Activated T-cell treated with anti-CD3 and anti-CD28 coated beads for 24 hours (primary cell): Measurements from ENCODE around the gene DCTN5.
"Not testable (repeated sequence)": the region's sequence is repeated elsewhere in the genome, so short reads cannot be mapped to it uniquely, and the experiment has no call there.

Source experiments
- DNase-seq: peaks from one replicate; pipeline ENCODE4 v3.0.0-alpha.2; 2020; ENCODE audit warnings: low read depth

DCTN5 gene

GRCh38 chr16:23640931-23641765 lies at the start of gene DCTN5, which contains the start of gene PALB2:
Gene DCTN5, plus strand, starts transcription at chr16:23641466. Its CDS starts 77 bp downstream, at chr16:23641543.
Gene PALB2, minus strand, starts transcription at chr16:23641310. Its CDS starts 153 bp downstream, at chr16:23641157.
- peak; percentile 89 for DNase-seq

DNA sequence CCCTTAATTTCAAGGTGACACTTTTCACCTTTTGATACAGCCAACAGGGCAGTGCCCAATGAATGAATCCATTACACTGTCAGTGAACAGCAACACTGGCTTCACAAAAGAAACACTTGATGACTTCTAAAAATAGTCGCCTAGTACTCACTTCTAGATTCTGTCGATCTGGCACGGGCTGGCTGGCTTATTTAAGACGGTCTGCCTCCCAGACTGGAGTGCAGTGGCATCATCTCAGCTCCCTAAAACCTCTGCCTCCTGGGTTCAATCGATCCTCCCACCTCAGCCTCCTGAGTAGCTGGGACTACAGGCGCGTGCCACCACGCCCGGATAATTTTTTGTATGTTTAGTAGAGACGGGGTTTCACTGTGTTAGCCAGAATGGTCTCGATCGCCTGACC lies 47.1 kb upstream of the DCTN5 start:
- DNase-seq = no peak

DNA sequence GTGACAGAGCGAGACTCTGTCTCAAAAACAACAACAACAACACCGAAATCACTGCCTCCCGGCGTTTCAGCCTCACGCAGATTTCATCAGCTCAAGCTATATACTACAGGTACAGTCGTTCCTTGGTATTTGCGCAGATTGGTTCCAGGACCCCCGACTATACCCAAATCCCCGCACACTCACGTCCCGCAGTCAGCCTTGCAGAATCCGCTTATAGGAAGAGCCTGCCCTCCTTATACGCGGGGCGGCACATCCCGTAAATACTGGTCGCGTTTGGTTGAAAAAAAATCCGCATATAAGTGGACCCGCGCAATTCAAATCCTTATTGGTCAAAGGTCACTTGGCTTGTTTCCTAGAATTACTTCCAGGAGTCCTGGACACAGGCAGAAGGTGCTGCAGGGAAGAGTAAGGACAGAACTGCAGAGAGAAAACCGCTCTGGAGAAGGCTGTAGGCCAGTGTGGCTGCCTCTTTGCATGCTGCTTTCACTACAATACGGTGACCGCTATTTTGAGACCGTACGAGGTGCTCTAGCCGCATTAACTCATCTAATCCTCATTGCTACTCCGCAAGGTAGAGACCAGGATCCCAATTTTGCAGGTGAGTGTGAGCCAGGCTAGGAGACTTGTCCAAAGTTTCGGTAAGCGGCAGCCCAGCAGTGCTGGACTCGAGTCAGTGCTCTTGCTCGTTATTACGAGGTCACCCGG lies 45.9 kb upstream of the DCTN5 start:
- DNase-seq = no peak

DNA sequence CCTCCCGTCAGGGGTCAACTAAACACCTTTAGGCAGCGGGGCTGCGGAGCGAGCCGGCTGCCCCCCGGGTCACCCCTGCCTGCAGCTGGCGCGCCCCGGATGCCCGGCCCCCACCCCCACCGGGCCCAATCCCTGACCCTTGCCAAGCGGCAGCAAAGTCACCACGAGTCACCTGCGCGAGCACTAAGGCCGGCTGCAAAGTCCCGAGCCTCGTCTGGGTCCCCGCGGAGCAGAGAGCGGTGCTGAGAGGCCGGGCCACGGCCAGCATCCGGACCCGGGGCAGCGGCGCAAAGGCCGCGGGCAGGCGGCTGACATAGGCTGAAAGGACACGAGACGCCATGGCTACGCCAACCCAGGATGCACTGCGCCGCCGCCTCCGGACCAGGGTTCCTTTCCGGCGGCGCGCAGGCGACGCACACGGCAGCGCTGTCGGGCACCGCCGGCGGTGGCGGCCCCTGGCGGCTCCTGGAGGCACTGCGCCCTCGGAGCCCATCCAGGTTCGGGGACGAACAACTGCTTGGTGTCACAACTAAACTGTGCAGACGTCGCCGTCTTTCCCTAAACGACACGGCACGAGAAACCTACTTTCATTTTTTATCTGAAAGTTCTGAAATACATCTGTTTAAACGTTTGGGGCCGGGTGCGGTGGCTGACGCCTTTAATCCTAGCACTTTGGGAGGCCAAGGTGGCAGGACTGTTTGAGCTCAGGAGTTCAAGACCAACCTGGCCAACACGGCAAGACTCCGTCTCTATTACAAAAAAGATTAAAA lies 45.1 kb upstream of the DCTN5 start, which contains the start of gene NDUFAB1:
NDUFAB1 (minus strand) TSS at position 366 of the 770 bp plus-strand sequence; CDS start at position 340, 26 bp downstream.
- peak; percentile 86 for DNase-seq

DNA sequence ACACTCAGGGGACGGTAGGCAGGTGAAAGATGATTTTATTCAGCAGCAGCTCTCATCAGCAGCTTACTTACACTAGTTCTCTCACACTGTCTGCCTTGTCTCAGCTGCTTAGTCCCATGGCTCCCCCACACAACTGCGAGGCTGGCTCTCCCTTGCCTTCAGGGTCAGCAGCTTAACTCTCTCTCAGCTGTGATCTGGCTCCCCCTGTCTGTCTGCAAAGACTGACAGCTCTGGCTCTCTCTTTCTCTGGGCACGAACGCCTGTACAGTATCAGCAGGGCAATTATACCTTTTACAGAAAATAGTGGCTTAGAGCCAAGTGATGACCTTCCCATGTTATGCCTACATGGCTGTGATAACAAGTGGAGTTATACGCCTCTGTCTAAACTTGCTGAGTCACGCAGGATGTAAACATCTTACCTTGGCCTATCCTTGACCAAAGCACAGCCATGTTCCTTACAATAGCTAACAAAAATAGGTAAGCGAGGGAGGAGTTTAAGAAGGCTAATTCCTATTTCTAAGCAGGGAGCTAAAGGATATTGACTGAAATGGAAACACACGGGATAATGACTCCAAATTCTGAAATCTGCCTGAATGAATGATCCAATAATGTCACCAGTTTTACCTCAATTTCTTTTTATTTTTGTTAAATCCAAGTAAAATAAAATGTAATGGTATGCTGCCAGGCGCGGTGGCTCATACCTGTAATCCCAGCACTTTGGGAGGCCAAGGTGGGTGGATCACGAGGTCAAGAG lies 44.1 kb upstream of the DCTN5 start:
- DNase-seq = no peak

DNA sequence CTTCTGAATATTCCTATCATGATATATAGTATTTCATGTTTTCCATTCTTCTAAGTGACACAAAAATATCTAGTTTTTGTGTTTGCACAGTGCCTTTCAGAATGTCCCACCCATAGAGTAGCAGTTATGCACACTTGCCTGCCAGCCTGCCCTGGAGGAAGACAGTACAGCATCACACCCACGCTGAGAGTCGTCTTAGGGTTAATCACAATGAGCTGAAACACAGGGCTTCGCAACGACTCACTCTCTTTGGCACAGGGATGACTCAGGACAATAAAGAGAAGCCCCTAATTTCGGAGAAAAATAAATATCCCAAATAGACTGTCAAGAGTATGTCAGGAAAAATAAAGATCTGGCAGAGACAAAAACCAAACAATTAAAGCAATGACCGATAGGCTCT lies 33.5 kb upstream of the DCTN5 start:
- DNase-seq = no peak

GRCh38 chr16:23608194-23608593 lies 33.1 kb upstream of the DCTN5 start:
- no peak for DNase-seq

- DNase-seq = no peak
Measured at GRCh38 chr16:23609929-23610328, 31.3 kb upstream of the DCTN5 start.

DNA sequence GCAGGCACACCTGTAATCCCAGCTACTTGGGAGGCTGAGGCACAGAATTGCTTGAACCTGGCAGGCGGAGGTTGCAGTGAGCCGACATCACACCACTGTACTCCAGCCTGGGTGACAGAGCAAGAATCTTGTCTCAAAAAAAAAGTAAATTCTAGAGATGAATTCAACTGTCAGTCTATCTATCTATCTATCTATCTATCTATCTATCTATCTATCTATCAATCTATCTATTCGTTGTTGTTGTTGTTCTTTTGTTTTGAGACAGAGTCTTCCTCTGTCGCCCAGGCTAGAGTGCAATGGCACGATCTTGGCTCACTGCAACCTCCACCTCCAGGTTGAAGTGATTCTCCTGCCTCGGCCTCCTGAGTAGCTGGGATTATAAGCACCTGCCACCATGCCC lies 30.4 kb upstream of the DCTN5 start:
- DNase-seq = not testable (repeated sequence)

- no peak for DNase-seq
Measured at GRCh38 chr16:23611936-23612335, 29.3 kb upstream of the DCTN5 start.

DNA sequence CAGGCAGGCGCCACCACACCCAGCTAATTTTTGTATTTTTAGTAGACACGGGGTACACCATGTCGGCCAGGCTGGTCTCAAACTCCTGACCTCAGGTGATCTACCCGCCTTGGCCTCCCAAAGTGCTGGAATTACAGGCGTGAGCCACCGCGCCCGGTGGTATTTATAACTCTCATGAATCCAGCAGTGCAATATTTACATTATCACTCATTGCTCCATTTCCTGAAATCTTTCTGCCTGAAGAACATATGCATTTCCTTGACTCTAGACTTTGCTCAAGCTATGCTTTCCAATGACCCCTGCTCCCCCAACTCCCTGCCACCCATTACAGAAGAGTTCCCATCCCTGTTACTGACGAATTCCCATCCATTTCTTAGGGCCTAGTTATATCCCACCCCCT lies 25.5 kb upstream of the DCTN5 start:
- no peak for DNase-seq

DNA sequence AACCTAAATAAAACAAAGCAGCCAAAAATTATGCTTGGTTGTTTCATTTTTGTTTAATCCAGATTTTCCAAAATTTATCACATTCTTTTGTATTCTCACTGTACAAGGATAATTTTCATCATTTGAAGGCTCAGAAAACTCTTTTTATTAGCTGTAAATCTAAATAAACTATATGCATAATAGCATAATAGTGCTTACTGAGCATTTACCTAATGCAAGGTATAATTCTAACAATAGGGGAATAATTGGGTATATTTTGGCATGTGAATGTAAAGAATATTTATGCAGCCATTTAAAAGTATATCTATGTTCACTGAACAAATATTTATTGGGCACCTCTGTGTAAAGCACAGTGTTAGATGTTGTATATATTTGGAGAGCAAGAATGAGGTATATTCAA lies 17.2 kb upstream of the DCTN5 start:
- no peak for DNase-seq

- no peak for DNase-seq
Measured at GRCh38 chr16:23629516-23629915, 11.8 kb upstream of the DCTN5 start.

DNA sequence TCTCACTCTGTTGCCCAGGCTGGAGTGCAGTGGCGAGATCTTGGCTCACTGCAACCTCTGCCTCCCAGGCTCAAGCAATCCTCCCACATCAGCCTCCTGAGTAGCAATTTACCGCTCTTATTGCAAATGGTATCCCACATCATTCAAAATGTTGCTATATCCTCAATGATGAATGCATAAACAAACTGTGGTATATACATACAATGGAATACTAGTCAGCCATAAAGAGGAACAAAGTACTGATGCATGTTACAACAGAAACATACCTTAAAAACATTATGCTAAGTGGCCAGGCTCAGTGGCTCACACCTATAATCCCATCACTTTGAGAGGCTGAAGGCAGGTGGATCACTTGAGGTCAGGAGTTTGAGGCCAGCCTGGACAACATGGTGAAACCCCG lies 9.4 kb upstream of the DCTN5 start:
- not testable (repeated sequence) for DNase-seq

DNA sequence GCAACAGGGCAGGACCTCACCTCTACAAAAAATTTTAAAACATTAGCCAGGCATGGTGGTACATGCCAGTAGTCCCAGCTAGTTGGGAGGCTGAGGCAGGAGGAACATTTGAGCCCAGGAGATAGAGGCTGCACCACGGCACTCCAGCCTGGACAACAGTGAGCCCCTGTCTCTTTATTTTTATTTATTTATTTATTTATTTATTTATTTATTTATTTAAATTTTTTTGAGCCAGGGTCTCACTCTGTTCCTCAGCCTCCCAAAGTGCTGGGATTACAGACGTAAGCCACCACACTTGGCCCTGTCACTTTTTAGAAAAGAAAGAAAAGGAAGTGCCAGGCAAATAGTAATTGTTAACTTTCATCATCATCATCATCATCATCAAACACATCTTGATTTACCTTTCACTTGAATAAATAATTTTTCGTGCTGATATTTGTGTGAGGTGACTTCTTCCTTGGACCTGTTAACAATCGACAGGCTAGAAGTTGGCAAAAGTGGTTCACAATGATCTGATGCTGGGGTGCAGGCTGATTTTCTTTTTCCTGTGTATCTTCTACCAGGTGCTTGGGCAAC lies 6.7 kb upstream of the DCTN5 start:
- DNase-seq = no peak

- DNase-seq = no peak
Measured at GRCh38 chr16:23635958-23636357, 5.3 kb upstream of the DCTN5 start.

DNA sequence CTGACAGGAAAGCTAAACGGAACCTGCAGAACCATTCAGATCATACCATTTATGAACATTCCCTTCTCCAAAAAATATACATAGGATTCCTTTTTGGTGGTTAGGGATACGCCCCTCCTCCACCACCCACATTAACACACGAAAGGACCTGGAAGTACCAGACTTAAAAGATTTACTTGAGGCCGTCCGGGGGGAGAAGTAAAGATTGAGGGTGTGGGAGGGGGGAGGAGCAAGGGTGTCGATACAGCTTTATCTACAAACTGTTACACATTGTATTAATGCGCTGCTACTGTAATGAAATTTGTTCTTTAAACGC lies 693 bp upstream of the DCTN5 start:
- no peak for DNase-seq

DNA sequence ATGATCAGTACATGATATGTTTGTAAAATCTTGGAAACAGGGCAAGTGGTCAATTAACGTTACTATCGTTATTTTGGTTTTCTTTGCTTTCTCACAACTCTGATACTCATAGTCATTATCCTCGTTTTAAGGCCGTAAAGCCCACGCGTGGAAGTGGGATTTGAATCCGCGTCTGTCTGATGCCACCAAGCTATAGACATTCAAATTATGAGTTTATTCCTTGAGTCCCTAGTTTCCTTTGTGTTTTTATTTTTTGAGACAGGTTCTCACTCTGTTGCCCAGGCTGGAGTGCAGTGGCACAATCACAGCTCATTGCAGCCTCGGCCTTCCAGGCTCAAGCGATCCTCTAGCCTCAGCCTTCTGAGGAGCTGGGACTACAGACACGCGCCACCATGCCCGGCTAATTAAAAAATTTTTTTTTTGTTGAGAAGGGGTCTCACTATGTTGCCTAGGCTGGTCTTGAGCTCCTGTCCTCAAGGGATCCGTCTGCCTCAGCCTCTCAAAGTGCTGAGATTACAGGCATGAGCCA lies 1.0 kb downstream of the DCTN5 start:
- no peak for DNase-seq

DNA sequence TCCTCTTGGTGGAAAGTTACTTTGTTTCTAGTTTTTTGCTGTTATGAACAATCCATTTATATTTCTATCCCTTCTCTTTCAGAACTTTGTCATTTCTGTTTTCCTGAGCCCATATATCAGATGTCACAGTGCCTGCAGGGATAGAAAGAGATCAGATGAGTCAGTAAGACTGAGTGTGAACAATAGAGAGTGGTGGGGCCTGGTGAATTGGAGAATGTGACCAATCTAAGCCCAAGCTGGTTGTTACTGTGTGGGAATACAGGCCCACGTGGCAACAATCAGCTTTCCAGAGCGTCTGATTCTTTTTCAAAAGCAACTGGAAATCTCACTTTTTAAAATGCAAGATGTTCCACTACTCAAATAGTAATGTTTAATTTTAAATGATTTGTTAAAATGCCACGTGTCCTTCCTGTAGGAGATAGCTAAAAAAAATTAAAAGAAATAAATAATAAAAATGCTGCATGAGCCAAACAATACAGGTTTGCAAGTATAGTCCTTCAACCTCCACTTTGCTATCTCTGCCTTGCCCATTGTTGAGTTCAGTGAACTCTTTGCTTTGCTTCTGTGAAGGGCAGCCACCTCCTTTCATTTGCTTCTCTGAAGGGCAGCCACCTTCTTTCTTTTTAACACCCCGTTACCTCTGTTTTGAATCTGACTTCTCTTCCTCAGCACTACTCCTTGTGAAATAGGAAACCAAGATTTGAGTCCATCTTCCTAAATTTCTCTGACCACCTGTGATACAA lies 9.6 kb downstream of the DCTN5 start:
- no peak for DNase-seq

GRCh38 chr16:23651943-23652468 lies 10.7 kb downstream of the DCTN5 start:
- DNase-seq = no peak
